Measurements from ENCODE around the gene SIN3A.
"Not testable (repeated sequence)": the region's sequence is repeated elsewhere in the genome, so short reads cannot be mapped to it uniquely, and the experiment has no call there.

SIN3A gene

GRCh38 chr15:75355369-75355768, 96.1 kb downstream of the SIN3A start:
- no peak for DNase-seq

- DNase-seq, result no peak
Measured at GRCh38 chr15:75354454-75354853, 97.0 kb downstream of the SIN3A start.

- DNase-seq, result no peak
Measured at GRCh38 chr15:75353604-75354003, 97.9 kb downstream of the SIN3A start.

DNA sequence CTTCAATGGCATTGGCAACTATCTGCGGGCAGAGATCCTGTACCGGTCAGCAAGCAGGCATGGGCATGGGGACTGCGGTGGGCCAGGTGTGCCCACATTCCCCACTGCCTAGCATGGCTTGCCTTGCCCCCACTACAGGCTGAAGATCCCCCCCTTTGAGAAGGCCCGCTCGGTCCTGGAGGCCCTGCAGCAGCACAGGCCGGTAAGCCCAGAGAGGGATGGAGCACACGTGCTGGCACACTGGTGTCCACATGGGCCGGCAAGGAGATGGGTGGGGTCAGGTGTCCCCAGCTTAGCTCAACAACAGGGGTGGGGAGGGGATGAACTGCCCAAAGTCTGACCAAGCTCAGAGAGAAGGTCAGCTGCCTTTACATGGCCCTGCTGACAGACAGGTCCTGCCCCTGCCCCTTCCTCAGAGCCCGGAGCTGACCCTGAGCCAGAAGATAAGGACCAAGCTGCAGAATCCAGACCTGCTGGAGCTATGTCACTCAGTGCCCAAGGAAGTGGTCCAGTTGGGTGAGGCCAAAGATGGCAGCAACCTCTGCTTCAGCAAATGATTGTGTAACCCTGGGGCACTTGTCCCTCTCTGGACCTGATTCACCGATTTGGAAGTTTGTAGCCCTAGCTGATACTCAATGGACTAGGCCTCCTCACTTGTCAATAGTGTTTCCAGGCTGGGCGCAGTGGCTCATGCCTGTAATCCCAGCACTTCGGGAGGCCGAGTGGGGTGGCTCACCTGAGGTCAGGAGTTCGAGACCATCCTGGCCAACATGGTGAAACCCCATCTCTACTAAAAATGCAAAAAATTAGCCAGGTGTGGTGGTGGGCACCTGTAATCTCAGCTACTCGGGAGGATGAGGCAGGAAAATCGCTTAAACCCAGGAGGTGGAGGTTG, 99.1 kb downstream of the SIN3A start:
- no peak for DNase-seq

DNA sequence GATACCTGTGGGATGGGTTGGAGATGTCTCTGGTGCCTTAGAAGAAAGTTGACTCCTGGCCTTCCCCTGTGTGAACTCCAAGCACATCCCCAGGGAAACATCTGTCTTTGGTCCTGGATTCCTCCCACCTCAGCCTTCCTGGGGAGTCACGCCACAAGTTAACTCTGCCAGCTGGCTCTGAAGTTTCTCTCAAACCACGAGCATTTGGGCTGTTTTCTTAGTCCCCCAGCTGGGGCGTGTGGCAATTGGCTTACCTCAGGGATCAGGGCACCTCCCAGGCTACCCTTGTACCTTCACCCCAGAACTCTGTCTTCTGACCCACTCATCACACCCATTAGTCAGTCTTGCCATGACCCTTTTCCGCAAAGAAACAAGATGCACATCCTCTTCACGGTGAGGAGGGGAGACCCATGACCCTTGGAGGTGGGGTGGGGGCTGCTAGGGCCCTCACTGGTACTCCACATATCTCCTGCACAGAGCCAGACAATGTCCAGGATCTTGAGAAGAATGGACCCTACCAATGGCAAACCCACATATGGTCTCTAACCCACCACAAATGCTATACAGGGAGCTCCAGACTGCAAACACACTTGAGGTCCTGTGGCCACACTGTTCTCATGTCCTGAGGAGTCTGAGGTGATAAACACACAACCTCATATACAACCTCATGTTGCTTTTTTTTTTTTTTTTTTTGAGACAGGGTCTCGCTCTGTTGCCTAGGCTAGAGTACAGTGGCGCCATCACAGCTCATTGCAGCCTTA, 100.7 kb downstream of the SIN3A start:
- DNase-seq, result no peak

GRCh38 chr15:75349851-75350588, 101.5 kb downstream of the SIN3A start:
- DNase-seq, result no peak

DNA sequence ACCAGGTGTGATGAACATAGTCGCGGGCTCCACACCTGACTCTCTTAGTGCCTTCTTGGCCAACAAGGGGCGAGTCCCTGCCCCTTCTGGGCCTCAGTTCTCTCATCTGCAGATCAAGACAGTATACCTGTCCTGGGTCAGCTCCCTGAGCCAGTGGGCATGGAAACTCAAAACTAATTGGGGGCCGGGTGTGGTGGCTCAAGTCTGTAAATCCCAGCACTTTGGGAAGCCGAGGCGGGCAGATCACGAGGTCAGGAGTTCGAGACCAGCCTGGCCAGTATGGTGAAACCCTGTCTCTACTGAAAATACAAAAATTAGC, 102.2 kb downstream of the SIN3A start:
- not testable (repeated sequence) for DNase-seq

- peak in 2 of 3 experiments; percentile 51 to 66 for DNase-seq
Measured at GRCh38 chr15:75348562-75349350, 102.7 kb downstream of the SIN3A start.

- peak in 1 of 3 experiments; percentile 70 for DNase-seq
Measured at GRCh38 chr15:75348034-75348561, 103.4 kb downstream of the SIN3A start.

GRCh38 chr15:75347222-75348033, 104.1 kb downstream of the SIN3A start:
- DNase-seq, result peak; percentile 25 to 77 (median 67)

DNA sequence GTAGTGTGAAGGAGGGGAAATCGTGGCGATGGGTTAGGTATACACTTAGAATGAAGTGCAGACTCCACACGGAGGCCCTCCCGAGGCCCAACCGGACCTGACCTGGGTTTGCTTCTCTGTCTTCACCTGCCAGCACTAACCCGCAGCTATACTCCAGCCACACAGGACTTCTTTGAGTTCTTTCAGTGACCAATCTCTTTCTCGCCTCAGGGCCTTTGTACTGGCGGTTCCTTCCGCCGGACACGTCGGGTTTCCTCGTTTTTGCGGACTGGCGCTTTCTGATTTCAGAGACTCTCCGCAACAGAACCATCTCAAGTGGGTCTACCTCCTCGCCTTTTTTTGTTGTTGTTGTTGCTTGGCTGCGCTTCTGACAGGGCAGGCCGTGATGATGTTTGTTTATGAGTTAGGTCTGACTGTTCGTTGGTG, 104.7 kb downstream of the SIN3A start, which contains the start of gene NEIL1:
TSS of gene NEIL1 (plus strand) at position 244 of the 426 bp plus-strand sequence. CDS start 1,867 bp downstream, outside the sequence.
- no peak for DNase-seq

DNA sequence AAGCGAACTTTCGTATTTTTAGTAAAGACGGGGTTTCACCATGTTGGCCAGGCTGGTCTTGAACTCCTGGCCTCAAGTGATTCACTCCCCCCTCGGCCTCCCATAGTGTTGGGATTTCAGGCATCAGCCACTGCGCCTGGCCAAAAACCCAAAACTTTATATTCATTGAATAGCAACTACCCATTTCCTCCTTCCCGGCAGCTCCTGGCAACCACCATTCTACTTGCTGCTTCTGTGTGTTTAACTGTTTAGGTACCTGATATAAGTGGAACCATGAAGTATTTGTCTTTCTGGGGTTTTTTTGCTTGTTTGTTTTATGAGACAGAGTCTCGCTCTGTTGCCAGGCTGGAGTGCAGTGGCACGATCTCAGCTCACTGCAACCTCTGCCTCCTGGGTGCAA, 107.5 kb downstream of the SIN3A start:
- not testable (repeated sequence) for DNase-seq

DNA sequence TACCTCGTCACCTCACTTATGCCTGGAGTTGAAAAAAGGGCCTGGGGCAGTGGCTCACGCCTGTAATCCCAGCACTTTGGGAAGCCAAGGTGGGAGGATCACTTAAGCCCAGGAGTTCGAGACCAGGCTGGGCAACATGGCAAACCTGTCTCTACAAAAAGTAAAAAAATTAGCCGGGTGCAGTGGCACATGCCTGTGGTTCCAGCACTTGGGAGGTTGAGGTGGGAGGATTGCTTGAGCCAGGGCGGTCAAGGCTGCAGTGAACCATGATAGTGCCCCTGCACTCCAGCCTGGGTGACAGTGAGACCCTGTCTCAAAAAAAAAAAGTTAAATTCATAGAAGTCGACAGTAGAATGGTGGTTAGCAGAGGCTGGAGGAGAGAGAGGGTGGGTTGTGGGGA, 109.3 kb downstream of the SIN3A start:
- no peak for DNase-seq

GRCh38 chr15:75339531-75340240, 111.8 kb downstream of the SIN3A start:
- no peak for DNase-seq

- DNase-seq, result no peak
Measured at GRCh38 chr15:75338661-75339240, 112.7 kb downstream of the SIN3A start.

- peak; percentile 93 to 98 (median 96) for DNase-seq
Measured at GRCh38 chr15:75335705-75336355, 115.7 kb downstream of the SIN3A start, which contains the start of gene COMMD4. COMMD4 (plus strand) TSS chr15:75336063; CDS start chr15:75336090, 27 bp downstream.

DNA sequence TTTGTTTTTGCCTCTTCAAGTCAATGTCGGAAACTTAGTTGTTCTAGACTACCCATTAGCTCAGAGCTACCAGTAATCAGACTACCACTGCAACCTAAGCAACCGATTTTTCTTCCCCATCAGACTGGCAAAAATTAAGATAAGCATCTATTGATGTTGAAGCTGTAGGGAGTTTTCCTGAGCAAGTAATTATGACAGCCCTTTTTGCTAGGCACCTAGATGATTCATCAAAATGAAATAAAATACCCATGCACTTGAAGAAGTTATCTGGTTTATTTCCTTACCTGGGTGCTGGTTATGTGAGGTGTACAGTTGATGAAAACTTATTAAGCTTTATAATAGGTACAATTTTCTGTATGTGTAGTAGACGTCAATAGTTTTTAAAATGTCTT, 116.2 kb downstream of the SIN3A start:
- no peak for DNase-seq

- not testable (repeated sequence) for DNase-seq
Measured at GRCh38 chr15:75333654-75334419, 117.7 kb downstream of the SIN3A start.

DNA sequence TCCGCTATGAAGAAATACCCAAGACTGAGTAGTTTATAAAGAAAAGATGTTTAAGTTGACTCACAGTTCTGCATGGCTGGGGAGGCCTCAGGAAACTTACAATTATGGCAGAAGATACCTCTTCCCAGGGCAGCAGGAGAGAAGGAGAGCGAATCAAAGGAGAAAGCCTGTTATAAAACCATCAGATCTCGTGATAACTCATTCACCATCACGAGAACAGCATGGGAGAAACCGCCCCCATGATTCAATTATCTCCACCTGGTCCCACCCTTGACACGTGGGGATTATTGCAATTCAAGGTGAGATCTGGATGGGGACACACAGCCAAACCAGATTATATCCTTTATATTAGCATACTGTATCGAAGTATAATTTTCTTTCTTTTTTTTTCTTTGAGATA, 119.4 kb downstream of the SIN3A start:
- not testable (repeated sequence) for DNase-seq
